Testis (tissue), 2 donors: ENCODE measurements around the gene TRIO.

Source experiments
- CTCF ChIP-seq, 3 experiments: fragments of 450-650 bp in 2 of 3; fragments of 200-600 bp in 1 of 3; sonication (generic) in 1 of 3; IDR thresholded peaks; one replicate each; pipeline ENCODE4 v1.5.1; 2016 to 2019; ENCODE audit warnings: antibody characterized with exemption in 3 of 3, mild to moderate bottlenecking in 2 of 3, moderate library complexity in 1 of 3
- POLR2A ChIP-seq: fragments of 450-650 bp; IDR thresholded peaks from one replicate; pipeline ENCODE4 v1.6.1; 2017; ENCODE audit warnings: antibody characterized with exemption, mild to moderate bottlenecking, moderate library complexity

GRCh38 chr5:14407746-14408175, 264.6 kb downstream of the TRIO start:
- TF ChIP-seq CTCF (IDR thresholded peaks at IDR 0.05) (no peak), POLR2A (no peak)
